H1 (cell line): ENCODE measurements around the gene UVRAG. TPM values are rescaled to one million over a fixed set of nuclear protein-coding genes. Genes with fewer than 3 reads are reported as not detected.
A peak's percentile ranks its signal among the peaks of the same experiment; 100 is the strongest.

ENCODE experiments used
- CTCF ChIA-PET: fragments of 300-600 bp; sonication (Branson Sonifier 250); formaldehyde crosslinking; loops from one replicate; lab custom pipeline; 2021; ENCODE audit not compliant: partially characterized antibody; lab: Charles Lee
- POLR2A ChIA-PET: fragments of 300-600 bp; sonication (Branson Sonifier 250); formaldehyde crosslinking; loops from one replicate; lab custom pipeline; 2021; ENCODE audit warnings: inconsistent platforms; ENCODE audit not compliant: partially characterized antibody; lab: Charles Lee
- DNase-seq, 2 experiments: peaks; one replicate each; pipeline versions ENCODE4 v3.0.0 to v3.0.0-alpha.2; 2010 to 2022; ENCODE audit warnings: low spot score in 2 of 2, low read depth in 1 of 2, mixed read lengths in 1 of 2
- FAIRE-seq: peaks from 2 replicates; lab custom pipeline; 2011; peaks lifted over from hg19 to GRCh38; lab: Jason Lieb, UNC
- H2AFZ ChIP-seq: 2 replicates; pipeline ENCODE4 v1.8.1; 2012; ENCODE audit warnings: low read length, inconsistent platforms
- H2AK5ac ChIP-seq: 2 replicates; pipeline ENCODE4 v1.6.1; 2013; ENCODE audit warnings: low read depth, low read length
- H2BK120ac ChIP-seq: replicated peaks from 2 replicates; pipeline ENCODE3; 2013; ENCODE audit warnings: low read depth, low read length, inconsistent platforms
- H2BK12ac ChIP-seq: 2 replicates; pipeline ENCODE4 v1.6.1; 2013; ENCODE audit warnings: low read depth, low read length
- H2BK15ac ChIP-seq: 2 replicates; pipeline ENCODE4 v1.6.1; 2013; ENCODE audit warnings: low read length
- H2BK20ac ChIP-seq: 2 replicates; pipeline ENCODE4 v1.6.1; 2013; ENCODE audit warnings: low read length
- H2BK5ac ChIP-seq: 2 replicates; pipeline ENCODE4 v1.6.1; 2013; ENCODE audit warnings: low read depth, low read length
- H3K14ac ChIP-seq: 2 replicates; pipeline ENCODE4 v1.6.1; 2013; ENCODE audit warnings: inconsistent platforms; ENCODE audit not compliant: insufficient read length
- H3K18ac ChIP-seq: 2 replicates; pipeline ENCODE4 v1.6.1; 2013; ENCODE audit warnings: low read length; ENCODE audit errors: extremely low read depth
- H3K23ac ChIP-seq: 2 replicates; pipeline ENCODE4 v1.6.1; 2013; ENCODE audit warnings: inconsistent platforms; ENCODE audit not compliant: insufficient read length
- H3K23me2 ChIP-seq: 2 replicates; pipeline ENCODE4 v1.6.1; 2013; ENCODE audit warnings: low read depth, low read length
- H3K27ac ChIP-seq: 2 replicates; pipeline ENCODE4 v1.6.1; 2011; ENCODE audit warnings: low read depth, low read length, inconsistent platforms
- H3K27me3 ChIP-seq, 4 experiments: replicated peaks in 1 of 4; 1 replicate in 1 of 4; 2 replicates in 3 of 4; pipeline versions ENCODE4 v1.6.1 to v1.8.1; 2011 to 2013; ENCODE audit warnings: low read length in 3 of 4, mild to moderate bottlenecking in 3 of 4, inconsistent platforms in 2 of 4, mixed read lengths in 2 of 4, moderate library complexity in 1 of 4; ENCODE audit not compliant: control insufficient read depth in 3 of 4, insufficient read depth in 3 of 4; ENCODE audit errors: extremely low read depth in 1 of 4
- H3K36me3 ChIP-seq, 4 experiments: 2 replicates each; pipeline versions ENCODE4 v1.6.1 to v1.8.1; 2011 to 2013; ENCODE audit warnings: mild to moderate bottlenecking in 4 of 4, low read length in 3 of 4, moderate library complexity in 2 of 4, control low read depth in 1 of 4, inconsistent platforms in 1 of 4; ENCODE audit not compliant: insufficient read depth in 4 of 4, control insufficient read depth in 2 of 4
- H3K4ac ChIP-seq: replicated peaks from 2 replicates; pipeline ENCODE3; 2013; ENCODE audit warnings: low read length, low read depth, mixed read lengths, inconsistent platforms; ENCODE audit not compliant: insufficient read length
- H3K4me1 ChIP-seq, 4 experiments: replicated peaks in 1 of 4; 1 replicate in 1 of 4; 2 replicates in 3 of 4; pipeline versions ENCODE4 v1.6.1 to v1.8.1; 2011 to 2013; ENCODE audit warnings: low read length in 3 of 4, inconsistent platforms in 2 of 4, mixed read lengths in 1 of 4; ENCODE audit not compliant: insufficient read depth in 4 of 4, control insufficient read depth in 3 of 4
- H3K4me2 ChIP-seq, 2 experiments: 2 replicates each; pipeline versions ENCODE4 v1.6.1 to v1.8.1; 2011 to 2013; ENCODE audit warnings: low read depth in 2 of 2, low read length in 2 of 2, control low read depth in 1 of 2, inconsistent platforms in 1 of 2, mild to moderate bottlenecking in 1 of 2; ENCODE audit not compliant: insufficient read depth in 1 of 2
- H3K4me3 ChIP-seq, 4 experiments: fragments of 200-600, 300-600 bp in 1 of 4; sonication (generic), shearing (Covaris generic), sonication (Bioruptor Twin) in 1 of 4; 2 replicates each; pipeline versions ENCODE4 v1.5.1 to v1.8.1; 2011 to 2016; ENCODE audit warnings: low read length in 4 of 4, low read depth in 3 of 4, control low read depth in 2 of 4, inconsistent platforms in 2 of 4, mild to moderate bottlenecking in 2 of 4, mixed read lengths in 1 of 4, moderate library complexity in 1 of 4; ENCODE audit not compliant: insufficient read depth in 2 of 4; ENCODE audit errors: extremely low read depth in 1 of 4
- H3K56ac ChIP-seq: replicated peaks from 2 replicates; pipeline ENCODE3; 2013; ENCODE audit warnings: low read depth, mild to moderate bottlenecking, mixed read lengths, low read length, inconsistent platforms; ENCODE audit not compliant: insufficient read length
- H3K79me1 ChIP-seq: 2 replicates; pipeline ENCODE4 v1.6.1; 2013; ENCODE audit warnings: low read depth, low read length, control low read depth
- H3K79me2 ChIP-seq, 2 experiments: 2 replicates each; pipeline versions ENCODE4 v1.6.1 to v1.8.1; 2012 to 2013; ENCODE audit warnings: low read length in 2 of 2, mild to moderate bottlenecking in 2 of 2, inconsistent platforms in 1 of 2; ENCODE audit not compliant: insufficient read depth in 2 of 2, control insufficient read depth in 1 of 2
- H3K9ac ChIP-seq, 4 experiments: replicated peaks in 1 of 4; 1 replicate in 1 of 4; 2 replicates in 3 of 4; pipeline versions ENCODE4 v1.6.1 to v1.8.1; 2011 to 2013; ENCODE audit warnings: low read depth in 3 of 4, low read length in 3 of 4, control low read depth in 2 of 4, mild to moderate bottlenecking in 2 of 4, moderate library complexity in 2 of 4, inconsistent platforms in 1 of 4; ENCODE audit errors: extremely low read depth in 1 of 4
- H3K9me3 ChIP-seq, 2 experiments: 2 replicates each; pipeline versions ENCODE4 v1.6.1 to v1.8.1; 2012 to 2013; ENCODE audit warnings: mild to moderate bottlenecking in 2 of 2, moderate library complexity in 2 of 2, control low read depth in 1 of 2, inconsistent platforms in 1 of 2, low read depth in 1 of 2, low read length in 1 of 2, mixed read lengths in 1 of 2; ENCODE audit not compliant: insufficient read depth in 2 of 2
- H4K20me1 ChIP-seq, 2 experiments: replicated peaks in 1 of 2; 2 replicates each; pipeline versions ENCODE3 to v1.8.1; 2011 to 2013; ENCODE audit warnings: inconsistent platforms in 2 of 2, low read length in 2 of 2, mild to moderate bottlenecking in 1 of 2; ENCODE audit not compliant: insufficient read depth in 2 of 2, control insufficient read depth in 1 of 2
- H4K5ac ChIP-seq: 2 replicates; pipeline ENCODE4 v1.6.1; 2013; ENCODE audit warnings: low read length, low read depth, mixed read lengths, inconsistent platforms; ENCODE audit not compliant: insufficient read length
- H4K8ac ChIP-seq: 2 replicates; pipeline ENCODE4 v1.8.0; 2013; ENCODE audit warnings: mild to moderate bottlenecking, moderate library complexity, low read length, inconsistent platforms; ENCODE audit not compliant: insufficient read depth; ENCODE audit errors: extremely low read depth
- H4K91ac ChIP-seq: replicated peaks from 2 replicates; pipeline ENCODE3; 2013; ENCODE audit warnings: low read length, mixed read lengths, inconsistent platforms; ENCODE audit not compliant: insufficient read length
- HDAC2 ChIP-seq, 2 experiments: fragments of 300-600 bp in 1 of 2; sonication (generic) in 1 of 2; IDR thresholded peaks; 2 replicates each; pipeline ENCODE4 v1.6.1; 2011 to 2012; ENCODE audit warnings: low read depth in 2 of 2, low read length in 2 of 2, mild to moderate bottlenecking in 2 of 2, moderate library complexity in 2 of 2, borderline replicate concordance in 1 of 2, inconsistent platforms in 1 of 2
- NRF1 ChIP-seq: IDR thresholded peaks from 2 replicates; pipeline ENCODE4 v1.6.1; 2011; ENCODE audit warnings: mild to moderate bottlenecking, low read depth, low read length, improper control_type of control experiment
- POLR2A ChIP-seq, 2 experiments: IDR thresholded peaks; 1 replicate in 1 of 2; 2 replicates in 1 of 2; pipeline ENCODE4 v1.6.1; 2011; ENCODE audit warnings: low read depth in 2 of 2, low read length in 2 of 2, mild to moderate bottlenecking in 2 of 2; ENCODE audit errors: control extremely low read depth in 1 of 2
- POLR2AphosphoS5 ChIP-seq: IDR thresholded peaks from 2 replicates; pipeline ENCODE4 v1.6.1; 2011; ENCODE audit warnings: low read depth, low read length
- RAD21 ChIP-seq, 2 experiments: IDR thresholded peaks in 1 of 2; conservative IDR thresholded peaks in 1 of 2; 2 replicates each; pipeline ENCODE4 v1.6.1; 2011; ENCODE audit warnings: low read depth in 2 of 2, low read length in 2 of 2, improper control_type of control experiment in 1 of 2, inconsistent platforms in 1 of 2, mild to moderate bottlenecking in 1 of 2, moderate library complexity in 1 of 2
- RBBP5 ChIP-seq: IDR thresholded peaks from 2 replicates; pipeline ENCODE4 v1.7.1; 2012; ENCODE audit warnings: low read depth, mild to moderate bottlenecking, inconsistent platforms, low read length, moderate library complexity, borderline replicate concordance
- SIN3A ChIP-seq, 2 experiments: IDR thresholded peaks in 1 of 2; conservative IDR thresholded peaks in 1 of 2; 2 replicates each; pipeline ENCODE4 v1.6.1; 2011 to 2012; ENCODE audit warnings: low read length in 2 of 2, improper control_type of control experiment in 1 of 2, low read depth in 1 of 2, mild to moderate bottlenecking in 1 of 2
- SIRT6 ChIP-seq: IDR thresholded peaks from one replicate; pipeline ENCODE4 v1.7.1; 2012; ENCODE audit warnings: low read length, inconsistent platforms
- TBP ChIP-seq: IDR thresholded peaks from 2 replicates; pipeline ENCODE4 v1.6.1; 2011; ENCODE audit warnings: low read depth, low read length, improper control_type of control experiment
- TEAD4 ChIP-seq: IDR thresholded peaks from 2 replicates; pipeline ENCODE4 v1.6.1; 2012; ENCODE audit warnings: low read depth, low read length, inconsistent platforms, mixed read lengths
- WGBS, 2 experiments: shearing (Covaris generic) in 1 of 2; methylation state at CpG; one replicate each; pipeline versions ENCODE4 v1.1.6 to v1.1.7; 2013 to 2015; ENCODE audit warnings: low lambda C conversion rate in 2 of 2, mixed read lengths in 2 of 2, inconsistent platforms in 1 of 2, low coverage in 1 of 2, missing lambda C conversion rate in 1 of 2; ENCODE audit not compliant: insufficient replicate concordance in 2 of 2, insufficient coverage in 1 of 2, insufficient read length in 1 of 2; ENCODE audit errors: extremely low coverage in 1 of 2, missing lambda C conversion rate in 1 of 2; 5-methylcytosine and 5-hydroxymethylcytosine counted together
- polyA plus RNA-seq, 7 experiments: library from polyadenylated mRNA; depleted of rRNA in 3 of 7; stranded (reverse) in 5 of 7; unstranded in 2 of 7; fragments of >200 nt in 5 of 7; fragments of 200-250 nt in 2 of 7; gene quantifications; 1 replicate in 5 of 7; 2 replicates in 1 of 7; 4 replicates in 1 of 7; pipeline versions ENCODE4 v1.2.1 to v1.2.3, GENCODE V29; 2011 to 2013; ENCODE audit warnings: missing spikeins in 2 of 7, mixed read lengths in 2 of 7
- total RNA-seq: library from RNA; stranded (reverse); fragmentation: NEBNext Ultra II Directional; extraction: Animal tissue kit (Norgen Biotek cat#: 25700); gene quantifications from 2 replicates; pipeline ENCODE4 v1.2.1, GENCODE V29; 2021
- TF ChIP-seq, protein P1 (sequence below), 3 experiments: IDR thresholded peaks; 1 replicate in 2 of 3; 2 replicates in 1 of 3; pipeline versions ENCODE4 v1.5.1 to v1.6.1; 2011; ENCODE audit warnings: low read length in 3 of 3, mild to moderate bottlenecking in 3 of 3, inconsistent platforms in 2 of 3, low read depth in 1 of 3, moderate library complexity in 1 of 3; ENCODE audit not compliant: insufficient read depth in 1 of 3; ENCODE audit errors: control extremely low read depth in 1 of 3

UVRAG gene
- total and polyA plus RNA-seq, 2 of the 8 experiments (the other 6 are each of a cell fraction or from before 2014, with no cell fraction given) = 5.5 to 14.7 TPM

DNA sequence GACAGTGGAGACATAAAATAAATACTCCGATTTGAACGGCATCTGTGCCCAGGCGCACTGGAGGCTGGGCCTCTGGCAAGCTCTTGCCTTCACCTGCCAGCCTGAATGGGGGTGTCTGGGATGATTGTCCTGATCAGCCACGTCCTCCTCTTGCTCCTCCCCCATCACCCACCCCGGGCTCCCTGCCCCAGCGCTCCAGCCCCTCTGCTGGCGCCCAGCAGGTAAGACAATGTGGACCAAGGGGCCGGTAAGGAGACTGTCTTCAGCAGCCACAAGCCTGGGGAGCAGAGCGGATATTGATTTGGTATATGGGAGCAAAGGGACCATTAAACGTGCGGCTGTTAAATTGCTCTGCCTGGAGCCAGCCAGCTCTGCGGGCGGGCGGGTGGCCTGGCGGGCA, 366.4 kb downstream of the UVRAG start:
- POLR2A ChIA-PET = no interaction called here
- Histone ChIP-seq H3K9me3 (no peaks in the 10 kb centered on the region), H3K27ac (no peak overlapping the region), H3K23me2 (no peaks in the 10 kb centered on the region), H4K8ac (no peak overlapping the region), H2BK20ac (no peak overlapping the region), H3K4ac (no peak overlapping the region), H2AK5ac (no peak overlapping the region), H3K36me3 (no peaks in the 10 kb centered on the region), H4K5ac (no peak overlapping the region), H2BK15ac (no peak overlapping the region), H3K56ac (no peak overlapping the region), H4K91ac (no peak overlapping the region), H2BK120ac (no peak overlapping the region), H3K9ac (no peak overlapping the region), H3K18ac (no peak overlapping the region; the same call in 1 of the 2 replicates), H3K14ac (no peak overlapping the region), H4K20me1 (no peaks in the 10 kb centered on the region), H3K4me3 (no peak overlapping the region), H2BK12ac (no peak overlapping the region), H3K79me2 (no peaks in the 10 kb centered on the region), H3K4me1 (peaks cover 0 to under 1% (median 0%) of the 10 kb centered on the region in 4 experiments; a peak in 3 of 7 replicates), H3K79me1 (no peaks in the 10 kb centered on the region), H3K4me2 (no peak overlapping the region), H2BK5ac (no peak overlapping the region), H3K23ac (no peak overlapping the region), H2AFZ (no peak overlapping the region), H3K27me3 (no peaks in the 10 kb centered on the region)
- CTCF ChIA-PET = interaction anchor here (0.9 to 1.6 kb wide), 5 partner anchors 10 to 137 kb away, joined by 3 to 9 read pairs (median 6); no protein-coding TSS in a partner anchor
- 94% methylated on average over 12 of the region's 15 CpGs; no CpG with 5 or more reads in 1 of the 2 experiments for WGBS, 2 experiments
- no peak for FAIRE-seq
- DNase-seq = no peak
- TF ChIP-seq RBBP5 (no peak), TEAD4 (no peak), SIRT6 (no peak), RAD21 (IDR thresholded peaks at IDR 0.05 in 1 of 2, conservative IDR thresholded peaks at IDR 0.05 in 1 of 2; ENCODE audit: low read depth in 2 of 2, low read length in 2 of 2) (peak; percentile 30 to 50; a peak in 3 of 4 replicates), SIN3A (conservative IDR thresholded peaks at IDR 0.05 in 1 of 2, IDR thresholded peaks at IDR 0.05 in 1 of 2; ENCODE audit: low read depth in 1 of 2, low read length in 2 of 2) (no peak), POLR2A (IDR thresholded peaks at IDR 0.05; ENCODE audit: control extremely low read depth in 1 of 2, low read depth in 2 of 2, low read length in 2 of 2) (no peak), HDAC2 (IDR thresholded peaks at IDR 0.05; ENCODE audit: borderline replicate concordance in 1 of 2, low read depth in 2 of 2, low read length in 2 of 2) (no peak), TBP (no peak), NRF1 (no peak), POLR2AphosphoS5 (no peak)
- TF ChIP-seq, protein P1, sequence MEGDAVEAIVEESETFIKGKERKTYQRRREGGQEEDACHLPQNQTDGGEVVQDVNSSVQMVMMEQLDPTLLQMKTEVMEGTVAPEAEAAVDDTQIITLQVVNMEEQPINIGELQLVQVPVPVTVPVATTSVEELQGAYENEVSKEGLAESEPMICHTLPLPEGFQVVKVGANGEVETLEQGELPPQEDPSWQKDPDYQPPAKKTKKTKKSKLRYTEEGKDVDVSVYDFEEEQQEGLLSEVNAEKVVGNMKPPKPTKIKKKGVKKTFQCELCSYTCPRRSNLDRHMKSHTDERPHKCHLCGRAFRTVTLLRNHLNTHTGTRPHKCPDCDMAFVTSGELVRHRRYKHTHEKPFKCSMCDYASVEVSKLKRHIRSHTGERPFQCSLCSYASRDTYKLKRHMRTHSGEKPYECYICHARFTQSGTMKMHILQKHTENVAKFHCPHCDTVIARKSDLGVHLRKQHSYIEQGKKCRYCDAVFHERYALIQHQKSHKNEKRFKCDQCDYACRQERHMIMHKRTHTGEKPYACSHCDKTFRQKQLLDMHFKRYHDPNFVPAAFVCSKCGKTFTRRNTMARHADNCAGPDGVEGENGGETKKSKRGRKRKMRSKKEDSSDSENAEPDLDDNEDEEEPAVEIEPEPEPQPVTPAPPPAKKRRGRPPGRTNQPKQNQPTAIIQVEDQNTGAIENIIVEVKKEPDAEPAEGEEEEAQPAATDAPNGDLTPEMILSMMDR (IDR thresholded peaks at IDR 0.05; ENCODE audit: control extremely low read depth in 1 of 3, insufficient read depth in 1 of 3, low read depth in 1 of 3, low read length in 3 of 3) = peak in 1 of 3 experiments; percentile 8; a peak in 1 of 4 replicates
